ENCODE measurements around the gene LIPC. TPM values are rescaled to one million over a fixed set of nuclear protein-coding genes. Genes with fewer than 3 reads are reported as not detected.

The LIPC gene
- total RNA-seq, 1 experiment from 2014 or later: 1.6 TPM

- DNase-seq (ENCODE audit: low read depth): peak; percentile 80
Measured at GRCh38 chr15:58457466-58457965, 25.7 kb downstream of the LIPC start.

DNA sequence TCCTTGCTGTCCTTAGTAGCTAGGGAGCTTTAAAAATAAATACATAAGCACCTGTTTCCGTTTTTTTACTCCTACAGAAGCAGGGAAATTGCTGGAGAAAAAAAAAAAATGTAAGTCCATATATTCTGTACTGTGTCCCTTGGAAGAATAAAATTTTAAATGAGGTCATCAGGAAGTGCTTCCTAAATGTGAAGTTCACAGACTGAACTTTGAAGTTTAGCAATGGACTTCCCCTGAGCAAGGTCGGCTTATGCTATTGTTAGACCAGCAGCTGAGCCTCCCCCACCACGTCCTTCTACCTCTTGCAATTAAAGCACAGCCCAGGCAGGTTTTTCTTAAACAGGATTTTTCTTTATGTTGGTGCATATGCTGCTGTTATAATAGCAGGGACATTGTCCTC, 26.3 kb downstream of the LIPC start:
- no peak for DNase-seq (ENCODE audit: low read depth)

- DNase-seq (ENCODE audit: low read depth): no peak
Measured at GRCh38 chr15:58459045-58459444, 27.3 kb downstream of the LIPC start.

GRCh38 chr15:58459560-58459959, 27.8 kb downstream of the LIPC start:
- DNase-seq (ENCODE audit: low read depth): no peak

DNA sequence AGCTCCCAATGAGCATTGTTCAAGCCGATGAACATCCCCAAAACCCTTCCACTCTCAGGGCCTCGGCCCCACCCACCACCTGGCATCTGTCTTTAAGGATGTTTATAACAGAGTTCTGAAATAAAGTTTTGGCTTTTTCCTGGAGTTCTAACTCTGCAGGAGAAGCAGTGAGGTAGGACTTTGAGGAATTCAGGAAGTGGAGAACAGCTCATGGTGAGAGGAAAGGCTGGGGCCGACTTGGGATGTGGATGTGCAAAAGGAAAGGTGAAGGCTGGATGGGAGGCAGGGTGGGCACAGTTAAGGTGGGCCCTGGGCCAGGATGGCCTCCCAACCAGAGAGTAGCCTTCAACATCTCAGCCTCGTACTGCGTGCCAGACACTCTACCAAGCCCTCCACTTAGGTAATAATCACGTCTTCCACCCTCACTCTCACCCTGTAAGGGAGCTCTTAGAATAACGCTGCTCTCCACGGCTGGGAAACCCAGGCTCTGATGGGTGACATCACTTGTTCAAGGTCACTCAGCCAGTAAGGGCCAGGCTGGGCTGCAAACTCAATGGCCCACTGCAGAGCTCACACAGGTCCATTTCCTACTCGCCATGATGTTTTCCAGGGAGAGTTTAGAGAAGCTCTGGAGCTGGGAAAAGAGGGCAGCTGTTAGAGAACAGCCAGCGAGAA, 28.5 kb downstream of the LIPC start:
- no peak for DNase-seq (ENCODE audit: low read depth)

GRCh38 chr15:58460872-58461271, 29.1 kb downstream of the LIPC start:
- DNase-seq (ENCODE audit: low read depth): no peak

DNA sequence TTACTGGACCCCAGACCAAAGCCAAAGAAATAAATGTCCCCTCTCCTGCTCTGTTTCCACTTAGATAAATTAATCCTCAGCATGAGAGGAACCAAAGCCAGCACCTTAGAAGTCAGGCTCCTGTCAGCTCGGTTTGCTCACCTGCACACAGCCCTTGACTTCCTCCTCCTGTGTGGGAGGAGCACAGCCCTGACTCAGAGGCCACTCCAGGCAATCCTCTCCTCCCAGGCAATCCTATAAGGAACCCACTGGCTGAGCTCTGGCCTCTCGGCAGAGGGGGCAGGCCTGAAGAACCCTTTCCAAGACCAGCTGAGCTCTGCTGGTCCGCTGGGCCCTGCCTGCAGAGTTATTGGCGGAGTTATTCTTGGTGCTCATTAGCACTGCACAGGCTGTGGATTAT, 30.8 kb downstream of the LIPC start:
- DNase-seq (ENCODE audit: low read depth): no peak

GRCh38 chr15:58462973-58463663, 31.3 kb downstream of the LIPC start:
- DNase-seq (ENCODE audit: low read depth): no peak

DNA sequence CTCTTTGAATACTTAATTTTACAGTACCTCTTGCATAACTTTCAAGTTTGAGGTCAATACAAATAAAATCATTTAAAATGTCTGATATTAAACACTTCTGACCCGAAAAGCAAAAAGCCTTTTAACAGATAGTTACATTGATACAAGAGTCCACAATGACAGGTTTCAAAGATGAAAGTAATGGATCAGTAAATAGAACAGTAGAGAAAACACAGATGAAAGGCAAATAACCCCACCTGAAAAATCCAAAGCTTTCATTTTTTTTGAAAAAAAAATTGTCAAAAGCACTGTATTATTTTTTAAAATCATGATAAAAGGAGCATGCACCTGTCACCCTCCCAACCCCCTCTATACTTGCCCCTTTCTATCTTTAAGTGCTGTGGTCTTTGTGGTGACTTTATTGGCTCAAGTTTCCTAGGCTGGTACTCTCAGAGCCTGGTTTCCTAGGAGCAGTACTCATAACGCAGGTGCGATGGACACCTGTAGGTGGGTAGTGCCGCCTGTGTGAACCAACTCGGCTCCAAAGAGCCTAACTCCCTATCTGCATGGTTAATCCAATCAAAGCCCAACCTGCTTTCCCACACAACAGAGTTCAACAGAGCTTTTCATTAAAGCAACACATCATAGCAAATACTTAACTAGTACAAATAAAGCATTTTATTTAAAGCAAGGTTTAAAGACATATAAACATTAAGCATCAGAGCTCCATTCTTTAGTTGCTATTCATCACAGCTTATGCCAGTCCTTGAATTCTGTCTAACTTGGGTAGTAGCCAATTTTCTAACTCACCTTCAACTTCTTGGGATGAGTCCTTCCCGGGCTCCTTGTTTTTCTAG, 32.2 kb downstream of the LIPC start:
- peak; percentile 50 for DNase-seq (ENCODE audit: low read depth)

- no peak for DNase-seq (ENCODE audit: low read depth)
Measured at GRCh38 chr15:58465070-58465469, 33.3 kb downstream of the LIPC start.

GRCh38 chr15:58465866-58466517, 34.2 kb downstream of the LIPC start:
- no peak for DNase-seq (ENCODE audit: low read depth)

GRCh38 chr15:58466566-58466965, 34.8 kb downstream of the LIPC start:
- DNase-seq (ENCODE audit: low read depth): no peak

DNA sequence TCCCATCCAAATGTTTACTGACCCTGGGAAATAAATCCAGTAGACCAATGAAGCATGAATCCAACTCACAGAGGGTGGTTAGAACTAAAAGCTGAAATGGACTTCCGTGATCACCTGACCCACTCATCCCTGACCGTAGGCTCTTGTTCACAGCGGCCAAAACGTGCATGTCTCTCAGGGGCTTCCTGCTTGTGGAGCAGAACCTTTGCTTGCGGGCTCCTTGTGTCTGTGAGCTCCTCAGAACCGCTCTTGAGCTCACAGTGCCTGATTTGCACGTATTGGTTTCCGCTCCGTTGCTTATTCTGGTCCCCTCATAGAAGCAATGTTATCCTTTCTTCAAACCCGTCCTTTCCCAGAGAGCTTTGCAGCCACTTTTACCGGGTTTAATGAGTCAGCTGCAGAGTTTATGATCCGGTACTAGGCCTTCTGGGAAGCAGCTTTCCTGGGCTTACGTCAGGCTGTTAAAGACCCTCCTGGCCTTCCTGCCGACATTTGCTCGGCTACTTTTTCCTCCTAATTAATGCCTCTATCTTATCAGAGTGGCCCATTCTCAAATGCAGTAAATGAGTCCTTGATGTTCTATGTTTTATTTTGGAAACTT, 35.4 kb downstream of the LIPC start:
- no peak for DNase-seq (ENCODE audit: low read depth)

DNA sequence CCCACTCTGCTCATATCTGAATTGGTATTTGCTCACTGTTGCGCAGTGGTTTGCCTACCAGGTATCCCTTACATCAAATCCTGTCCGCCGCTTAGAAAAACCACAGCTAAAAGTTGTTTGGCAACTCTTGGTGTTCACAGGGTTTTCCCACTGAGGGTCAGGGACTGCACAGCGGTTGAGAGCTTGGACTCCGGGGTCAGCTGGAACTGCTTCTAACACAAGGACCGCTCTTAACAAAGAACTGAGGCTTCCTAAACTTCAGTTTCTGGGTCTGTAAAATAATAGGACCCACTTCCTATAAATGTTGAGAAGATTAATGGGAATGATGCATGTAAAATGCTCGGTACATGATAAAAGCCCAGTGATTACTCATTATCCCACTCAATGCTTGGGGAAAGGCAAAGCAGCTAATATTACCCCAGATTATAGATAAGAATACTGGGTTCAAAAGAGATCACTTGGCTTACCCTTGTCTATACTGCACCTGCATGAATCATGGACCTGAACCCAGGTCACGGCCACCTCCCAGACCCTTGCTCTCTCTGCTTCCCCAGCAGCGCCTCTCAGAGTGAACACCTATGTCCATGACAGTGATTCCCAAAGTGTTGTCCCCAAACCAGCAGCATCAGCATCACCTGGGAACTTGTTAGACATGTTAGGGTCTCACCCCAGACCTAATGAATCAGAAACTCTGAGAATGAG, 36.1 kb downstream of the LIPC start:
- DNase-seq (ENCODE audit: low read depth): no peak

GRCh38 chr15:58469432-58470353, 37.9 kb downstream of the LIPC start:
- DNase-seq (ENCODE audit: low read depth): peak; percentile 97

- peak; percentile 25 for DNase-seq (ENCODE audit: low read depth)
Measured at GRCh38 chr15:58471348-58471747, 39.6 kb downstream of the LIPC start.

DNA sequence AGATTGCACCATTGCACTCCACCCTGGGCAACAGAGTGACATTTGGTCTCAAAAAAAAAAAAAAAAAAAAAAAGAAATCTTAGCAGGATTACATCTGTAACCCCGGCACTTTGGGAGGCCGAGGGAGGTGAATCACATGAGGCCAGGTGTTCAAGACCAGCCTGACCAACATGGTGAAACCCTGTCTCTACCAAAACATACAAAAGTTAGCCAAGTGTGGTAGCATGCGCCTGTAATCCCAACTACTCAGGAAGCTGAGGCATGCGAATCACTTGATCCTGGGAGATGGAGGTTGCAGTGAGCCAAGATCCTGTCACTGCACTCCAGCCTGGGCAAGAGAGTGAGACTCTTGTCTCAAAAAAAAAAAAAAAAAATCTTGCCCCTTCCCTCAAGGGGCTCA, 40.4 kb downstream of the LIPC start:
- DNase-seq (ENCODE audit: low read depth): no peak

- peak; percentile 47 for DNase-seq (ENCODE audit: low read depth)
Measured at GRCh38 chr15:58472821-58473581, 41.2 kb downstream of the LIPC start.

DNA sequence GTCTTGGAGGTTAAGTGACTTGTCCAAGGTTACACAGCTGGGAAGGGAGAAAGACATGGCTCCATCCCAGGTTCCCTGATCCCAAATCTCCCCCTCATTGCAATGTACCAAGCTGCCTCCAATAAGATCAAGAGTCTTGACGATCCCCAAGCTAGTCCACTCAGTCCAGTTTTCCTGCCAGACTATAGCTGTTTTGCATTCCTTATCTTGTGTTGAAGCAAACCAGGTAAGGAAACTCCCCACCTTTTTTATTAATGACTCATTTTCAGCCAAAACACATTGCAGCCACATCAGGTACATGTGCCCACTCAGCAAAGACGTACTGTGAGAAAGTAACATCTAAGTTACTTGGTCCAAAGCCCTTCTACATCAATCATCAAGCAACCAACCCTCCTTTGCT, 41.9 kb downstream of the LIPC start:
- peak; percentile 91 for DNase-seq (ENCODE audit: low read depth)
